NB4 (cell line): ENCODE results near the gene NOL9.

ENCODE experiments used
- DNase-seq: peaks from one replicate; pipeline ENCODE4 v3.0.0; 2010; ENCODE audit warnings: low read depth
- H3K4me3 ChIP-seq: one replicate; pipeline ENCODE4 v1.5.1; 2011; ENCODE audit warnings: mild to moderate bottlenecking, low read depth, low read length, moderate library complexity
- MYC ChIP-seq: IDR thresholded peaks from 2 replicates; pipeline ENCODE4 v1.6.1; 2011; ENCODE audit warnings: low read depth, low read length
- POLR2A ChIP-seq: IDR thresholded peaks from 2 replicates; pipeline ENCODE4 v1.6.1; 2011; ENCODE audit warnings: mild to moderate bottlenecking; ENCODE audit not compliant: insufficient read length; ENCODE audit errors: extremely low read depth
- TF ChIP-seq, protein P1 (sequence below): IDR thresholded peaks from one replicate; pipeline ENCODE4 v1.5.1; 2012; ENCODE audit warnings: low read depth, low read length
- TF ChIP-seq, protein P2 (sequence below): IDR thresholded peaks from 2 replicates; pipeline ENCODE4 v1.6.1; 2011; ENCODE audit warnings: low read depth, low read length

Gene NOL9

DNA sequence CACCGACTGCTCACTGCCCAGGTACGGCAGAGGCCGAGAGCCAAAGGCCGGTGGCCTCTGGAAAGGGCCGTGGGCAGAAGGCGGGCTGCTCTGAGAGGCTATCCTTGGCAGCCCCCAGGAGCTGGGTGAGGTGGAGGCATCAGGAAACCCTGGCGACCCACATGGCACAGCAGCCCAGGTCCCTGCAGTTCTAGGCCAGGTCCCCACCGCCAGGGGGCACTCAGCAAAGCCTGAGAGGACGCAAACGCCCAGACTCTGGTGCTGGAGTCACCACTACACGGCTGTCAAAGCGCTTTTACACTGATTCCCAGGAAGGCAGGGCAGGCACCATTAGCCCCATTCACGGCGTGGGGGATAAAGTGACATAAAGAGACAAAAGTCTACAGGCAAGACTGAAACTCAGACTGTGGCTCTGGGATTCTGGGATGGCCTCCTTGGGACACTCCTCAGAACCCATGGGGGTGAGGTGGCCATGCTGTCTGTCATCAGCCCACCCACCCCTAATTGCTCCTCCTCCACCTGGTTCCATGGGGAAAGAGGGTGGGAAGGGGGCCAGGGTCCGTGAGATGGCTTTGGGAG lies 67.8 kb downstream of the NOL9 start:
- H3K4me3 ChIP-seq, result no peak overlapping the region
- TF ChIP-seq POLR2A, result no peak
- TF ChIP-seq, protein P1, sequence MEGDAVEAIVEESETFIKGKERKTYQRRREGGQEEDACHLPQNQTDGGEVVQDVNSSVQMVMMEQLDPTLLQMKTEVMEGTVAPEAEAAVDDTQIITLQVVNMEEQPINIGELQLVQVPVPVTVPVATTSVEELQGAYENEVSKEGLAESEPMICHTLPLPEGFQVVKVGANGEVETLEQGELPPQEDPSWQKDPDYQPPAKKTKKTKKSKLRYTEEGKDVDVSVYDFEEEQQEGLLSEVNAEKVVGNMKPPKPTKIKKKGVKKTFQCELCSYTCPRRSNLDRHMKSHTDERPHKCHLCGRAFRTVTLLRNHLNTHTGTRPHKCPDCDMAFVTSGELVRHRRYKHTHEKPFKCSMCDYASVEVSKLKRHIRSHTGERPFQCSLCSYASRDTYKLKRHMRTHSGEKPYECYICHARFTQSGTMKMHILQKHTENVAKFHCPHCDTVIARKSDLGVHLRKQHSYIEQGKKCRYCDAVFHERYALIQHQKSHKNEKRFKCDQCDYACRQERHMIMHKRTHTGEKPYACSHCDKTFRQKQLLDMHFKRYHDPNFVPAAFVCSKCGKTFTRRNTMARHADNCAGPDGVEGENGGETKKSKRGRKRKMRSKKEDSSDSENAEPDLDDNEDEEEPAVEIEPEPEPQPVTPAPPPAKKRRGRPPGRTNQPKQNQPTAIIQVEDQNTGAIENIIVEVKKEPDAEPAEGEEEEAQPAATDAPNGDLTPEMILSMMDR, result peak; percentile 92
- TF ChIP-seq MYC, result peak; percentile 14; the same call in 1 of the 2 replicates
- TF ChIP-seq, protein P2, sequence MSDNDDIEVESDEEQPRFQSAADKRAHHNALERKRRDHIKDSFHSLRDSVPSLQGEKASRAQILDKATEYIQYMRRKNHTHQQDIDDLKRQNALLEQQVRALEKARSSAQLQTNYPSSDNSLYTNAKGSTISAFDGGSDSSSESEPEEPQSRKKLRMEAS, result peak; percentile 51; the same call in 1 of the 2 replicates
- DNase-seq, result peak; percentile 85

DNA sequence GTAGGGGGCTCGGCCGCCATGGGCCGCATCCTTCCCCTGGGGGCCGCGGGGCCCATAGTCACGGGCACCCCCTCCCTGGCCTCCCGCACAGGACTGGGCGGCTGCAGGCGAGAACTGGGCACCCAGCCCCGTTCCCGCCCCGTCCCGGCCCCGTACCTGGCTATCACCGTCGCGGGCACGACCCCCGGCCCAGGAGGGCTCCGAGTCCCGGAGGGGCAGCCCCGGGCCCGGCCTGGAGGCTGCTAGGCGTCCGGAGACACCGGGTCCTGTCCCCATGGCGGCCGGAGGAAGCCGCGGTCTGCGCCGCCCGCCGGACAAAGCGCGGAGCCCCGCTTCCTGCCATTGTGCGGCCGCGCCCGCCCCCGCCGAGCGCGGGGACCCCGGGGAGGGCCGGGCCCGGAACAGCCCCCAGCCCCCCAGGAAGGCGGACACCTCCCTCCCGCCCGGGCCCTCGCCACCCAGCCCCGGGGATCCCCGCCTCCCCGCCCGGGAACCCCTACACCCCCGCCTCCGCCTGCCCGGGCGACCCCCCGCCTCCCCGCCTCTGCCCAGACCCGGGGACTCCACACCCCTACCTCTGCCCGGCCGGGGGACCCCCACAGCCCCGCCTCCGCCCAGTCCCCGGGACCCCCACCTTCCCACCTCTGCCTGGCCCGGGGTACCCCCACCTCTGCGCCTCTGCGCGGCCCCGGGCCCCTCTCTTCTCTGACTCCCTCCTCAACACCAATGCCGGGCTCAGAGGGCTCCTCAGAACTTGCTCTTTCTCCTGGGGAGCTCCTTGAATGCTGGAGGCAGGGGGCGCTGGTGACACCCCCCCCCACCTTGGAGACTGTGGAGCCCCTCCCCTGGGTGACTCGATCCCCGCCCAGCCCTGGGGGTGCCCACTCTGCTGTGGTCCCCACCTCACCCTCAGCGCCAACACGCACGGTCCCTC lies 68.9 kb downstream of the NOL9 start:
- no peak for DNase-seq
- no peak overlapping the region for H3K4me3 ChIP-seq
- TF ChIP-seq POLR2A (no peak), MYC (no peak)

DNA sequence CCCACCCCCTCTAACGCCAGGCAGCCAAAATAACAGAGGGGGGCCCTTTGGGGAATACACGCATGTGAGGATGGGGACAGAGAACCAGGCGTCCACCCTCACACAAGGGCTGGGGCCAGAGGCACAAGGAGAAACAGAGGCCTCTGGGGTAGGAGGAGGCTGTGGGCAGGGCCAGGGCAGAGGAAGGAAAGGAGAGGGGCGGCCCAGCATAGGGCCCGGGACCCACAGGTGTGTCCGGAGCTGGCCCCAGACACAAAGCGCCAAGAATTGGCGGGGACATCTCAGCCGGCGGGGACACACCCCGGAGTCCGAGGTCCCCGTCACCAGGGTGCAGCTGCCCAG lies 69.5 kb downstream of the NOL9 start:
- no peak for DNase-seq
- no peak for TF ChIP-seq MYC
- TF ChIP-seq, protein P1, result no peak
- TF ChIP-seq POLR2A, result no peak
- TF ChIP-seq, protein P2, result no peak
- H3K4me3 ChIP-seq, result no peak overlapping the region

DNA sequence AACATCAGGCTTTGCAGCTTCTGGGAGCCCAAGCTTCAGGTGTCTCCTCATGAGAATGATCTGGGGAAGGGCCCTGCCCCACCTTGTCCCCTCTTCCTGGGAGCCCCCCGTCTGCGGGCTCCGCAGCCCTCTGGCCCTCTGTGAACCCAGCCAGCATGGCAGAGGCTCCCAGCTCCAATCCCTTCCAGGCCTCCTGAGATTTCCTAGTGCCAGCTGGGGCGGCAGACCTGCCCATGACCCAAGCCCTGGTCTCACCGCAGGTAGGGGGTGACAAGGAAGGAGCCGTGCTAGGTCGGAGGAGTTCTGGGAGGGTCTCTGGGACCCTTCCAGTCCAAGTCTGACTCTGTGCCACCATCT lies 70.6 kb downstream of the NOL9 start:
- no peak overlapping the region for H3K4me3 ChIP-seq
- TF ChIP-seq MYC, result no peak
- no peak for TF ChIP-seq POLR2A
- TF ChIP-seq, protein P1, result no peak
- TF ChIP-seq, protein P2, result no peak
- no peak for DNase-seq

DNA sequence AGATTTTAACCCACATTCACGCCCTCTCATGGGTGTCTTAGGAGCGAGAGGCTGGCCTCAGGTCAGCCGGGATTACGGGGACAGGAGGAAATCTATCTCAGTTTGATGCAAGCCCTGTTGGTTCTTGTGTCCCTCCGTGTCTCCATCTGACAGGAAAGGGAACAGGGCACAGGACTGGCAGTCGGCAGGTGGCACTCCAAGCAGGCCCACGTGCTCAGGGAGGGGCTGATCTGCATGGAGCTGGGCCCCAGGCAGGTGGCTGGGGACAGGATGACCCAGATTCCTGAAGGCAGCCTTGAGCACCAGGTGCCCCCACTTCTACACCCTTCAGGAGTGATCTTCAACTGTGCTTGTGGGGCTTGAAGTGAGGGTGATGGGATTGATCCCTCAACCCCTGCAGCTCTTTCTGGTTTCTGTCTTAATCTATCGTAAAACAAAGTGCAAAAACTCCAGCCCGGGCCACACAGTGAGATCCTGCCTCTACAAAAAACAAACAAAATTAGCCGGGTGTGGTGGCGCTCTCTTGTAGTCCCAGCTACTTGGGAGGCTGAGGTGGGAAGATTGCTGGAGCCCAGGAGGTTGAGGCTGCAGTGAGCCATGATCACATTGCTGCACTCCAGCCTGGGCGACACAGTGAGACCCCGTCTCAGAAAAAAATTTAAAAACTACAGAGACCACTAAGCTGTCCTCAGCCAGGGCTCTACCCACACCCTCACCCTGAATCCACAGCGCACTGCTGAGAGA lies 71.1 kb downstream of the NOL9 start:
- no peak overlapping the region for H3K4me3 ChIP-seq
- no peak for DNase-seq
- TF ChIP-seq, protein P2, result no peak
- TF ChIP-seq POLR2A (no peak), MYC (no peak)
- TF ChIP-seq, protein P1, result no peak

DNA sequence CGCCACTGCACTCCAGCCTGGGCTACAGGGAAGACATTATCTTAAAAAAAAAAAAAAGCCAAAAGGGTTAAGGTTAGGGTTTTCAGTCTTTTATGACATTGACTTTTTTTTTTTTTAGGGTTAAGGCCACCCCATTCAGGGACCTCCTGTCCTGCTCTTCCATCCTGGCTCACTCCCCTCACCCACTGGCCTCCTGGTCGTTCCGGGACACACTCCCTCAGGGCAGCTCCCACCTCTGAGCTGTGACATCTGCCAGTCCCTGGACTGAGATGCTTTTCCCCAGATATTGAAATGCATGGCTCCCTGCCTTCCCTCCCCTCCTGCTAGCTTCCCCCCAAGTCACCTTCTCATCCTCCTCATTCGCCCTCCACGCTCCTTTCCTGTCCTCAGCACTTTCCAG lies 72.5 kb downstream of the NOL9 start:
- TF ChIP-seq, protein P1, result no peak
- TF ChIP-seq MYC (no peak), POLR2A (no peak)
- TF ChIP-seq, protein P2, result no peak
- H3K4me3 ChIP-seq, result no peak overlapping the region
- DNase-seq, result no peak
